Right cardiac atrium (tissue), 5 donors: Measurements from ENCODE around the gene RINT1. TPM values are rescaled to one million over a fixed set of nuclear protein-coding genes. Genes with fewer than 3 reads are reported as not detected.

Experiments
- polyA plus RNA-seq: library from polyadenylated mRNA; stranded (reverse); fragments of 200-250 nt; gene quantifications from one replicate; pipeline ENCODE4 v1.2.3, GENCODE V29; 2013
- total RNA-seq, 4 donors: library from RNA; stranded (reverse); fragmentation: NEBNext Ultra II Directional; extraction: Animal tissue kit (Norgen Biotek cat#: 25700); gene quantifications; one replicate each; pipeline ENCODE4 v1.2.1, GENCODE V29; 2021
- donor health status: healthy with polysubstance abuse.
- donor health status: DM: no; HTN: yes; CAD: no.
- donor health status: DM: no; HTN: no; CAD: no.
- donor health status: DM: no; HTN: yes; CAD: no; lungs with severe emphysema.
- donor health status: DM: yes; HTN: yes; CAD: no.

RINT1 gene
- total and polyA plus RNA-seq, 5 donors, result 9.9 to 12.5 (median 12.0) TPM

Other genes with a start within 250 kb of the RINT1 start
- gene SRPK2, start 143.3 kb upstream of the RINT1 start, total RNA-seq, result 10 to 100 TPM; 30.2 to 32.4 (median 31.8) TPM
- gene SRPK2, start 143.3 kb upstream of the RINT1 start, polyA plus RNA-seq, result 10.4 TPM
- gene PUS7, start 9.9 kb upstream of the RINT1 start, total RNA-seq, result 1 to 10 TPM; 5.0 to 7.4 (median 5.8) TPM
- 2.1 TPM for gene PUS7, start 9.9 kb upstream of the RINT1 start, polyA plus RNA-seq
- not detected for gene EFCAB10, start 49.3 kb downstream of the RINT1 start, total RNA-seq
- gene EFCAB10, start 49.3 kb downstream of the RINT1 start, polyA plus RNA-seq, result not detected